NCI-H526 (cell line): ENCODE results near the gene VKORC1.
A peak's percentile ranks its signal among the peaks of the same experiment; 100 is the strongest.

Experiments
- DNase-seq, 2 experiments: peaks; one replicate each; lab custom pipeline; 2025; lab: John Stamatoyannopoulos, UW

VKORC1 gene

DNA sequence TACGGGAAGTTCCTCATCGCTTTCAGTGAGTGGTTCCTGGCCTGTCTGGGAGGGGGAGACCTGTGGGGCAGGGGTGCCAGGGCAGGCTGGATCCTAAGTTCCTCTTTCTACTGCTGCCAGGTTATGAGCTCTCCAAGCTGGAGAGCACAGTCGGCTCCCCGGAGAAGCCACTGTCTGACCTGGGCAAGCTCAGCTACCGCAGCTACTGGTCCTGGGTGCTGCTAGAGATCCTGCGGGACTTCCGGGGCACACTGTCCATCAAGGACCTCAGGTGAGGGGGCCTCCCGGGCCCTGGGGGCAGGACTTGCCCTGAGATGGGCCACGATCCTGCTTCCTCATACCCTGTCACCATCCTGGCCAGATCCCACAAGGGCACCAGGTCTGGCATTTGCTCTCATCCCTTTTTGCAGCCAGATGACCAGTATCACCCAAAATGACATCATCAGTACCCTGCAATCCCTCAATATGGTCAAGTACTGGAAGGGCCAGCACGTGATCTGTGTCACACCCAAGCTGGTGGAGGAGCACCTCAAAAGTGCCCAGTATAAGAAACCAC, 35.8 kb upstream of the VKORC1 start:
- DNase-seq = no peak

DNA sequence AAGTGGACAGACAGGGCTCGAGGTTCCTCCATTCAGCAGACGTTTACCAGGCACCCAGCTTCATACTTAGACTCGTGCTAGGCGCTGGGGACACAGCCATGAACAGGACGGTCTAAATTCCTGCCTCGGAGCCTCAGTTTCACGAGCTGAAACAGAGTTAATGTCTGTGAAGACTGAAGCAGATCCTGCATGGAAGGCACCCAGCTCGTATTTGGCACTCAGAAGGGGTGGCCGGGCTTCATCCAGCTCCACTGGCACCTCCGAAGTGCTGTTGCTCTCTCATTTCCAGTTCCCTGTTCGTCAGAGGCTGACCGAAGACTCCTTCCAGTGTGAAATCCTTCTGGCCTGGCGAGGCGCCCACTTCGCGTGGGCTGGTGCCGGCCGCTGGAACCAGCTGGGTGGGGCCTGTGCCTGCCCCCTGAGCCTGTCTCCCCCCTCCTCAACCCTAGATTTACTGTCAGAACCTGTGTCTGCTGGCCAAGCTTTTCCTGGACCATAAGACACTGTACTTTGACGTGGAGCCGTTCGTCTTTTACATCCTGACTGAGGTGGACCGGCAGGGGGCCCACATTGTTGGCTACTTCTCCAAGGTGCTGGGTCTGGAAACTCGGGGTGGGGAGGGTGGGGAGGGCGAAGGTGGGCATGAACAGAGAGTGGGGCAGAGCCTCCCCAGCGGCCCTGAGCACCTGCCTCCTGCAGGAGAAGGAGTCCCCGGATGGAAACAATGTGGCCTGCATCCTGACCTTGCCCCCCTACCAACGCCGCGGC, 35.2 kb upstream of the VKORC1 start:
- DNase-seq = no peak

DNA sequence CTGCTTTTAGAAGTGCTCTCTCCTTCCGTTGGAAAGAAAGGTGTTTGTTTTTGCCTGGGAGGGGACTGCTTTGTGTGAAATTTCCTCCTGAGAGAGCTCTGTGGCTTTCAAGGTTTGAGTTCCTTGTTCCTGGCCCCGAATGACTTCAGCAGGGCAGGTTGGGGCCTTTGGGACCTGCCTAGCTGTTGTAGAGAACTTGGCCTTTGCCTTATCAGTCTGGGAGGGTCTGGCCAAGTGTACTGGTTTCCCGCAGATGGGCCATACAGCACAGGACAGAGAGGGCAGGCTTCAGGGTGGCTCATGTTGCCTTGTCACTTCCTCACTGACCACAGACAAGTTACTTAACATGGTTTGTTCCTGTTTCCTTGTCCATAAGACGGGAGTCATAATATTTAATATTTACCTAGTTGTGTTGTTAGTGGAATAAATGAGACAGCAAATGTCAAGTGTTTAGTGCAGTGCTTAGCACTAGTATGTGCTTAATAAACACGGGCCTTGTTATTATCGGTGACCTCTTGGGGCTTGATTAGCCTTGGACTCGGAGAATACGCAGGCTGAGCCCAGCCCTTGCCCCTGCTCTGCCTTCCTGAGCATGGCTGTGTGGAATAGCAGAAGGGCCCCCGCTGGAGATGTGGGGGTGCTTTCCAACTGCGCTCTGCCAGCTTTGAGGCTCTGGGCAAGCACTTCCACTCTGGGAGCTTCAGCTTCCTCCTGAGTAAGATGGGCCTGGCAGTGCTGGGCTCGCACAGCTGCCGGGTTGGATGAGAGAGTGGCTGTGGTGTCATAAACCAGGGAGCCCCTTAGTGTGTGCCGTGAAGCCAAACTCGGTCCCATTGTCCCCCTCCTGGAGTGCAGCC, 34.3 kb upstream of the VKORC1 start:
- no peak for DNase-seq

DNA sequence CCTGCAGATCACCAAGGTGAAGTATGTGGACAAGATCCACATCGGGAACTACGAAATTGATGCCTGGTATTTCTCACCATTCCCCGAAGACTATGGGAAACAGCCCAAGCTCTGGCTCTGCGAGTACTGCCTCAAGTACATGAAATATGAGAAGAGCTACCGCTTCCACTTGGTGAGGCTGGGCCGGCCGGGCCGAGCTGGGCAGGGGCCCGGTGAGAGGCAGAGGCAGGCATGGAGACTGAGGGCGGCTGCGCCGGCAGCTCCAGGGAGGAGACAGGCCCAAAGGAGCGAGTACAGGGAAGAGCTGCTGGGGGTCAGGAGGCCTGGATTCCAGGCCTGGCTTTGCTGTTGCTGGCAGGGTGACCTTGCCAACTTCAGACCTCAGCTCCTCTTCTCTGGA, 32.6 kb upstream of the VKORC1 start:
- no peak for DNase-seq

- no peak for DNase-seq
These were observed 31.2 kb upstream of the VKORC1 start for GRCh38 chr16:31125844-31126243.

DNA sequence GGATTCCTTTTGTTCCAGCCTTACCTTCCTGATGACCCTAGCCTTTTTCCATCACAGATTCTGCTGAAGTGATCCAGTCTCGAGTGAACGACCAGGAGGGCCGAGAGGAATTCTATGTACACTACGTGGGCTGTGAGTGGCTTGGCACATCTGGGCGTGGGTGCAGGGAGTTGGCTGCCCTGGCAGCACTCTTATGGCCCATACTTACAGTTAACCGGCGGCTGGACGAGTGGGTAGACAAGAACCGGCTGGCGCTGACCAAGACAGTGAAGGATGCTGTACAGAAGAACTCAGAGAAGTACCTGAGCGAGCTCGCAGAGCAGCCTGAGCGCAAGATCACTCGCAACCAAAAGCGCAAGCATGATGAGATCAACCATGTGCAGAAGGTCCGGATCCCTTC, 25.5 kb upstream of the VKORC1 start:
- DNase-seq = no peak

DNA sequence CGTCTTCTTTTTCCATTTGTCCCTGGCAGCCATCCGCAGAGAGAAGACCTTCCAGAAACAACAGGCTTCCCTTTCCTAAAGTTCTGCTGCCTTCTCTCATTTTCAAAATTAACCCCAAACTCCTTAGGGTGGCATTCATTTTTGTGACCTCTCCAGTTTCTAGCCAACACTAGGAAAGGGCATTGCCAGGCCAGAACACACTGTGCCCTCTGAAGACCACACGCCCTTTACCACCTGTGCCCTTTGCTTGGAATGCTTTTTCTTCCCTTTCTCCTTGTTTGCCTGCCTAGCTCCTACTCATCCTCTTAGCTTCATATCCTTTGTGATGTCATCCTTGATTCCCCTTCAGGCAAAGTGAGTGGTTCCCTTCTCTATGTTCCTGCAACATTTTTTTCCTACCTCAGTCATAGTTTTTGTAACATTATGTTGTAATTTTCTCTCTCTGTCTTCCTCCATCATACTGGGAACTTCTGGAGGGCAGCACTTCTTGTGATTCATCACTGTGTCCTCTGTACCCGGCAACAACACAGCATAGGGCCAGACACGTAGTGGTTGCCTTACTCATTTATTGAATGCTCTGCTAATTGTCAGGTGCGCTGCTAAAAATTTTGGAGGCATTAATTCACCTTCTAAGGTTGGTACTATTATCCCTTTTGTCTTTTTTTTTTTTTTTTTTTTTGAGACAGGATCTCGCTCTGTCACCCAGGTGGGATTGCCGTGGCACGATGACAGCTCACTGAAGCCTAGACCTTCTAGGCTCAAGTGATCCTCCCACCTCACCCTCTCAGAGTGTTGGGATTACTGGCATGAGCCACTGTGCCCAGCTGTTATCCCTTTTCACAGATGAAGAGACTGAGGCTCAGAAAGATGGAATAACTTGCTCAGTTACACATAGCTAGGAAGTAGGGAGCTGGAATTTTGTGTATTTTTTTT, 23.9 kb upstream of the VKORC1 start:
- no peak for DNase-seq

GRCh38 chr16:31117384-31118222, 23.0 kb upstream of the VKORC1 start, which contains the start of gene KAT8:
Gene KAT8 (plus strand): TSS chr16:31117664. CDS start chr16:31117682, 18 bp downstream.
- DNase-seq = peak; percentile 97 to 99

GRCh38 chr16:31114468-31114867, 19.9 kb upstream of the VKORC1 start:
- DNase-seq = no peak

GRCh38 chr16:31113121-31114120, 18.8 kb upstream of the VKORC1 start:
- no peak for DNase-seq

DNA sequence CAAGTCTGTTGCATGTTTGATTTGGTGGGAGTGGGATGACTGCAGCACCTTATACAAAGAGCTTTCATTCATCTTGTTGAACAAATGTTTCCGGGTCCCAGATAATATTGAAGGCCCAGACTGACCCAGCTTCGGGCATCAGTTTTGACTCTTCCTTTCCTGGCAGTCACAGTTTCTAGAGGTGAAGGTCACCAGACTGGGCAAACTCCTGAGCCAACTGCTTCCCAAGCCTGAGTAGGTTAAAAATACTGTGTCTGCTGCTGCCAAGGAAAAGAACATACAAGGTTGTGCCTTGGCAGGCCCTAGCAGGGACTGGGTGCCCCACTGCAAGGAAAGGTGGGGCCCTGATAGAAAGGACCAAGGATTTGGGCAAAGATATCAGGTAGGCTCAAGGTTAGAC, 18.1 kb upstream of the VKORC1 start:
- no peak for DNase-seq

GRCh38 chr16:31111881-31112466, 17.4 kb upstream of the VKORC1 start:
- DNase-seq = no peak

DNA sequence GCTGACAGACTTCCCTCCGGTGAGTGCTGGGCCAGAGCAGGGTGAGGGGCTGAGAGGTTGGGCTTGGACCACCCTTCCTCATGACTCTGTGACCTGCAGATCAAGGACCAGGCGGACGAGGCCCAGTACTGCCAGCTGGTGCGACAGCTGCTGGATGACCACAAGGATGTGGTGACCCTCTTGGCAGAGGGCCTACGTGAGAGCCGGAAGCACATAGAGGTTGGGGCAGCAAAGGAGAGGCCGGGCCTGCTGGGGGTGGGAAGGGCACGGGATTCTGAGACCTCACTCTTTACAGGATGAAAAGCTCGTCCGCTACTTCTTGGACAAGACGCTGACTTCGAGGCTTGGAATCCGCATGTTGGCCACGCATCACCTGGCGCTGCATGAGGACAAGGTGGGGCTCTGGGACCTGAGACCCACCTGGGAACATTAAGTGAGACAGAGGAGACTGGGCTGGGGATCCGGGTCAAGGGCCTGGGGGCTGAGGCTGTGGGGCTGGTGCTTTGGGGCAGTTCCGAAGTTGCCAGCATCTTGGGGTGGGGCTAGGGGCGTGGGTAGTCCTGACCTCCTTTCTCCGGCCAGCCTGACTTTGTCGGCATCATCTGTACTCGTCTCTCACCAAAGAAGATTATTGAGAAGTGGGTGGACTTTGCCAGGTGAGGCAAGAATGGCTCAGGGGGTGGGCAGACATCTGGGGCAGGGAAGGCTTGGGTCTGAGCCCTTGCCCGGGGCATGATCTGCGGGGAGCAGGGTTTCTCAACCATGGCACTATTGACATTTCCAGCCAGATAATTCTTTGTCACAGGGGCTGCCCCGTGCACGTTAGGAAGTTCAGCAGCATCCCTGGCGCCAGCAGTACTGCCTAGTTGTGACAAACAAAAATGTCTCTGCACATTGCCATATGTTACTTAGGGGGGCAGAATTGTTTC, 15.8 kb upstream of the VKORC1 start:
- DNase-seq = no peak

GRCh38 chr16:31109622-31110021, 15.0 kb upstream of the VKORC1 start:
- DNase-seq = no peak

GRCh38 chr16:31108794-31109558, 14.4 kb upstream of the VKORC1 start:
- no peak for DNase-seq

- peak; percentile 27 to 86 for DNase-seq
These were observed 13.6 kb upstream of the VKORC1 start, which contains the start of gene BCKDK for GRCh38 chr16:31108035-31108793. Gene BCKDK (plus strand): TSS chr16:31108386. CDS start chr16:31109224, 838 bp downstream.
